WTC11 (cell line): ENCODE measurements around the gene UPF2. TPM values are rescaled to one million over a fixed set of nuclear protein-coding genes. Genes with fewer than 3 reads are reported as not detected.

Source experiments
- ATAC-seq: fragments of 200-7000 bp; cut with Tn5 transposase; 2 replicates; pipeline ENCODE4 v1.10.0; 2021; ENCODE audit warnings: mild to moderate bottlenecking, moderate library complexity
- CTCF ChIA-PET: fragments of 300-600 bp; sonication (Branson Sonifier 250); formaldehyde crosslinking; loops from one replicate; lab custom pipeline; 2021; ENCODE audit warnings: antibody characterized with exemption; lab: Charles Lee
- POLR2A ChIA-PET: fragments of 350-600 bp; sonication (Branson Sonifier 250); formaldehyde crosslinking; loops from one replicate; lab custom pipeline; 2021; ENCODE audit warnings: antibody characterized with exemption; lab: Charles Lee
- DNase-seq: peaks from one replicate; pipeline ENCODE4 v3.0.0; 2021; ENCODE audit warnings: low spot score
- H3K27ac Mint-ChIP-seq: 2 replicates; pipeline ENCODE4 v1.8.0; 2021; ENCODE audit warnings: mixed read lengths
- H3K27me3 Mint-ChIP-seq: 2 replicates; pipeline ENCODE4 v1.8.0; 2021; ENCODE audit warnings: low read depth, mild to moderate bottlenecking, moderate library complexity, mixed read lengths
- H3K36me3 Mint-ChIP-seq: 2 replicates; pipeline ENCODE4 v1.8.0; 2021; ENCODE audit warnings: mixed read lengths
- H3K4me1 Mint-ChIP-seq: 2 replicates; pipeline ENCODE4 v1.8.0; 2022; ENCODE audit warnings: mixed read lengths
- H3K4me3 Mint-ChIP-seq: 2 replicates; pipeline ENCODE4 v1.8.0; 2021; ENCODE audit warnings: mild to moderate bottlenecking, moderate library complexity, mixed read lengths
- H3K9me3 Mint-ChIP-seq: 2 replicates; pipeline ENCODE4 v1.8.0; 2021; ENCODE audit warnings: mixed read lengths
- AR ChIP-seq: fragments of 250-450 bp; sonication (Bioruptor Pico); IDR thresholded peaks from 2 replicates; pipeline ENCODE4 v1.9.0; 2021; ENCODE audit warnings: mild to moderate bottlenecking
- ATF2 ChIP-seq: sonication (generic); formaldehyde crosslinking; IDR thresholded peaks from 2 replicates; pipeline ENCODE4 v1.8.1; 2022; ENCODE audit warnings: low read depth, missing genetic modification reagents, borderline replicate concordance
- E2F1 ChIP-seq: sonication (generic); formaldehyde crosslinking; IDR thresholded peaks from 2 replicates; pipeline ENCODE4 v1.8.0; 2022; ENCODE audit warnings: mild to moderate bottlenecking, missing genetic modification reagents
- E2F5 ChIP-seq: sonication (generic); formaldehyde crosslinking; IDR thresholded peaks from 2 replicates; pipeline ENCODE4 v1.8.1; 2022; ENCODE audit warnings: mild to moderate bottlenecking, moderate library complexity, missing genetic modification reagents
- ESRRA ChIP-seq: sonication (generic); formaldehyde crosslinking; IDR thresholded peaks from 2 replicates; pipeline ENCODE4 v1.8.1; 2022; ENCODE audit warnings: mild to moderate bottlenecking, missing genetic modification reagents, borderline replicate concordance
- ETV6 ChIP-seq: sonication (generic); formaldehyde crosslinking; IDR thresholded peaks from 2 replicates; pipeline ENCODE4 v1.8.1; 2022; ENCODE audit warnings: mild to moderate bottlenecking, missing genetic modification reagents
- HMGA2 ChIP-seq: fragments of 250-450 bp; sonication (Bioruptor Pico); IDR thresholded peaks from 2 replicates; pipeline ENCODE4 v1.4.0; 2021; ENCODE audit warnings: mild to moderate bottlenecking, moderate library complexity
- HMGXB4 ChIP-seq: sonication (generic); formaldehyde crosslinking; IDR thresholded peaks from 2 replicates; pipeline ENCODE4 v1.8.1; 2023; ENCODE audit warnings: mild to moderate bottlenecking, moderate library complexity, missing genetic modification reagents
- JUN ChIP-seq: sonication (generic); formaldehyde crosslinking; IDR thresholded peaks from 2 replicates; pipeline ENCODE4 v1.8.0; 2023; ENCODE audit warnings: mild to moderate bottlenecking, missing genetic modification reagents
- MYBL2 ChIP-seq: sonication (generic); formaldehyde crosslinking; IDR thresholded peaks from 2 replicates; pipeline ENCODE4 v1.8.1; 2023; ENCODE audit warnings: mild to moderate bottlenecking, moderate library complexity, missing genetic modification reagents
- PRRX2 ChIP-seq: fragments of 250-450 bp; sonication (Bioruptor Pico); IDR thresholded peaks from 2 replicates; pipeline ENCODE4 v1.8.0; 2021; ENCODE audit warnings: mild to moderate bottlenecking
- RORB ChIP-seq: fragments of 250-450 bp; sonication (Bioruptor Pico); IDR thresholded peaks from 2 replicates; pipeline ENCODE4 v1.9.0; 2021; ENCODE audit warnings: mild to moderate bottlenecking
- SMAD3 ChIP-seq: sonication (generic); formaldehyde crosslinking; IDR thresholded peaks from 2 replicates; pipeline ENCODE4 v1.8.0; 2022; ENCODE audit warnings: missing genetic modification reagents, mild to moderate bottlenecking, borderline replicate concordance
- SMAD4 ChIP-seq: sonication (generic); formaldehyde crosslinking; IDR thresholded peaks from 2 replicates; pipeline ENCODE4 v1.8.0; 2022; ENCODE audit warnings: mild to moderate bottlenecking, missing genetic modification reagents
- ZNF219 ChIP-seq: sonication (generic); formaldehyde crosslinking; IDR thresholded peaks from 2 replicates; pipeline ENCODE4 v1.8.0; 2023; ENCODE audit warnings: missing genetic modification reagents, mild to moderate bottlenecking, borderline replicate concordance
- ZNF317 ChIP-seq: sonication (generic); formaldehyde crosslinking; IDR thresholded peaks from 2 replicates; pipeline ENCODE4 v1.8.1; 2023; ENCODE audit warnings: low read depth, mild to moderate bottlenecking, moderate library complexity, missing genetic modification reagents, borderline replicate concordance
- ZNF396 ChIP-seq: fragments of 250-450 bp; sonication (Bioruptor Pico); IDR thresholded peaks from 2 replicates; pipeline ENCODE4 v1.8.0; 2021; ENCODE audit warnings: mild to moderate bottlenecking, moderate library complexity, borderline replicate concordance
- ZNF512 ChIP-seq: sonication (generic); formaldehyde crosslinking; IDR thresholded peaks from 2 replicates; pipeline ENCODE4 v1.8.1; 2022; ENCODE audit warnings: missing genetic modification reagents, borderline replicate concordance
- ZNF532 ChIP-seq: fragments of 250-450 bp; sonication (Bioruptor Pico); IDR thresholded peaks from 2 replicates; pipeline ENCODE4 v1.9.0; 2021; ENCODE audit warnings: mild to moderate bottlenecking, borderline replicate concordance
- total RNA-seq: library from RNA; stranded (reverse); gene quantifications from 3 replicates; pipeline ENCODE4 v1.2.3, GENCODE V29; 2021

Gene UPF2
- total RNA-seq, 1 experiment from 2014 or later: 24.3 TPM

GRCh38 chr10:11886851-11887250 lies 155.8 kb downstream of the UPF2 start:
- H3K4me1 Mint-ChIP-seq: no peaks in the 10 kb centered on the region
- H3K4me3 Mint-ChIP-seq: no peak overlapping the region
- POLR2A ChIA-PET: no interaction called here
- TF ChIP-seq AR (no peak), ZNF512 (CRISPR knock-in tag) (no peak), JUN (CRISPR knock-in tag) (no peak), ATF2 (no peak), PRRX2 (CRISPR knock-in tag) (no peak), ESRRA (CRISPR knock-in tag) (no peak), RORB (CRISPR knock-in tag) (no peak), HMGA2 (CRISPR knock-in tag) (no peak), SMAD4 (CRISPR knock-in tag) (no peak), ETV6 (CRISPR knock-in tag) (no peak), ZNF396 (CRISPR knock-in tag) (no peak), ZNF532 (CRISPR knock-in tag) (no peak), SMAD3 (CRISPR knock-in tag) (no peak), HMGXB4 (CRISPR knock-in tag) (no peak), ZNF317 (no peak), E2F1 (CRISPR knock-in tag) (no peak), MYBL2 (no peak), ZNF219 (CRISPR knock-in tag) (no peak), E2F5 (CRISPR knock-in tag) (no peak)
- CTCF ChIA-PET: interaction anchor here (1.2 kb wide), 1 partner anchor 11 kb away, joined by 3 read pairs; no protein-coding TSS in a partner anchor
- DNase-seq (no peak), ATAC-seq (no peak)
- H3K9me3 Mint-ChIP-seq: no peaks in the 10 kb centered on the region
- H3K36me3 Mint-ChIP-seq: no peaks in the 10 kb centered on the region
- H3K27ac Mint-ChIP-seq: no peak overlapping the region
- no peaks in the 10 kb centered on the region for H3K27me3 Mint-ChIP-seq
